GM18517 (cell line): ENCODE data around the gene MSH3.
"Not testable (repeated sequence)": the region's sequence is repeated elsewhere in the genome, so short reads cannot be mapped to it uniquely, and the experiment has no call there.

Experiments used
- ATAC-seq: cut with Tn5 transposase; IDR thresholded peaks from one replicate; pipeline ENCODE4 v1.9.1; 2021; ENCODE audit warnings: mild to moderate bottlenecking, moderate library complexity; ENCODE audit not compliant: unreplicated experiment

MSH3 gene

DNA sequence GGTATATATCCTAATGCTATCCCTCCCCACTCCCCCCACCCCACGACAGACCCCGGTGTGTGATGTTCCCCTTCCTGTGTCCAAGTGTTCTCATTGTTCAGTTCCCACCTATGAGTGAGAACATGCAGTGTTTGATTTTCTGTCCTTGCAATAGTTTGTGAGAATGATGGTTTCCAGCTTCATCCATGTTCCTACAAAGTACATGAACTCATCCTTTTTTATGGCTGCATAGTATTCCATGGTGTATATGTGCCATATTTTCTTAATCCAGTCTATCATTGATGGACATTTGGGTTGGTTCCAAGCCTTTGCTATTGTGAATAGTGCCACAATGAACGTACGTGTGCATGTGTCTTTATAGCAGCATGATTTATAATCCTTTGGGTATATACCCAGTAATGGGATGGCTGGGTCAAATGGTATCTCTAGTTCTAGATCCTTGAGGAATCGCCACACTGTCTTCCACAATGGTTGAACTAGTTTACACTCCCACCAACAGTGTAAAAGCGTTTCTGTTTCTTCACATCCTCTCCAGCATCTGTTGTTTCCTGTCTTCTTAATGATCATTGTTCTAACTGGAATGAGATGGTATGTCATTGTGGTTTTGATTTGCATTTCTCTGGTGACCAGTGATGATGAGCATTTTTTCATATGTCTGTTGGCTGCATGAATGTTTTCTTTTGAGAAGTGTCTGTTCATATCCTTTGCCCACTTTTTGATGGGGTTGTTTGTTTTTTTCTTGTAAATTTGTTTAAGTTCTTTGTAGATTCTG is 186.8 kb downstream of the MSH3 start:
- not testable (repeated sequence) for ATAC-seq

DNA sequence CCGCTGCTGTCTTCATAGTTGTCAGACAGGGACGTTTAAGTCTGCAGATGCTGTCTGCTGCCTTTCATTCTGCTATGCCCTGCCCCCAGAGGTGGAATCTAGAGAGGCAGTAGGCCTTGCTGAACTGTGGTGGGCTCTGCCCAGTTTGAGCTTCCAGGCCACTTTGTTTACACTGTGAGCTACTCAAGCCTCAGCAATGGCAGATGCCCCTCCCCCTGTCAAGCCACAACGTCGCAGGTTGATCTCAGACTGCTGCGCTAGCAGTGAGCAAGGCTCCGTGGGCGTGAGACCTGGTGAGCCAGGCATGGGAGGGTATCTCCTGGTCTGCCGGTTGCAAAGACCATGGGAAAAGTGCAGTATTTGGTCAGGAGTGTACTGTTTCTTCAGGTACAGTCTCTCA is 192.0 kb downstream of the MSH3 start:
- not testable (repeated sequence) for ATAC-seq

DNA sequence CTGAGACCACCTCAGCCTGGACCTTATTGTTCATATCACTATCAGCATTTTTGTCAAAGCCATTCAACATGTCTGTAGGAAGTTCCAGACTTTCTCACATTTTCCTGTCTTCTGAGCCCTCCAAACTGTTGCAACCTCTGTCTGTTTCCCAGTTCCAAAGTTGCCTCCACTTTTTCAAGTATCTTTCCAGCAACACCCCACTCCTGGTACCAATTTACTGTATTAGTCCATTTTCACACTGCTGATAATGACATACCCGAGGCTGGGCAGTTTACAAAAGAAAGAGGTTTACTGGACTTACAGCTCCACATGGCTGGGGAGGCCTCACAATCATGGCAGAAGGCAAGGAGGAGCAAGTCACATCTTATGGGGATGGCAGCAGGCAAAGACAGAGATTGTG is 195.7 kb downstream of the MSH3 start:
- not testable (repeated sequence) for ATAC-seq

DNA sequence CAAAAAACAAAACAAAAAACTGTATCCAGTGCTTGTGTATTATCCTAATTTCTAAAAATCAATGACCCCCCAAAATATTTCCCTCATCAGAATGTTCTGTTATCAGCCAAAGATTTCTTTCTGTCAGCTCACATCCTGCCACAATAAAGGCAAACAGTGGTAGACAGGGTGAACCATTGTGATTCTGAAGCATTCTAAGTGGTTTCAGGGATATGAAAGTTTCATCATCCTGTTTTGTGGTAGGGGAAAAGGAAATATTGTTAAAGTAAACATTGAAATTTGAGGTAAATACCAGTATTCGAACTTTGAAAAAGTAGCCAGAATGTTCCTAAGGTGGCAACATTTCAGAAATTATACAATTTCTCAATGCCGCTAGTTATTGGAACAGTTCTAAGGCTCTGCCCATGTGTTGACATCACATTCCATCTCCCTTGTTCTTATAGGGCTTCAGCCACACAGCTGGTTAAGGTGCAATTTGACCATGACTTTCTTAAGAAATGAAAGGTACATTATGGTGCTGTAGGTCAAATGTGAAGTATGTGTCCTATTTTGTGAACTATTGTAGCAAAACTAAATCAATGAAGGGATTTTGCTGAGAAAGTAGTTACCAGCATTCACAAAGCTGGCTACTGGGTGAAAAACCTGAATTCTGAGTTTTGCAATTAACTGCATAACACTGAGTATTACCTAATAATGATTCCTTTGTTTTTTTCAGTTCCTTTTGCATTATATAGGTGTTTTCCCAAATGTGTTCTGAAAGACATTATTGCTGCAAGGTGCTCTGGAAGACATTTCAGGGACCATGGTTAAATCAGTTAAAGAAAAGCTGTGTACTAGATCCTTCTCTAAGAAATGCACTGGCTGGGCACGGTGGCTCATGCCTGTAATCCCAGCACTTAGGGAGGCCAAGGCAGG is 198.1 kb downstream of the MSH3 start:
- no peak for ATAC-seq

DNA sequence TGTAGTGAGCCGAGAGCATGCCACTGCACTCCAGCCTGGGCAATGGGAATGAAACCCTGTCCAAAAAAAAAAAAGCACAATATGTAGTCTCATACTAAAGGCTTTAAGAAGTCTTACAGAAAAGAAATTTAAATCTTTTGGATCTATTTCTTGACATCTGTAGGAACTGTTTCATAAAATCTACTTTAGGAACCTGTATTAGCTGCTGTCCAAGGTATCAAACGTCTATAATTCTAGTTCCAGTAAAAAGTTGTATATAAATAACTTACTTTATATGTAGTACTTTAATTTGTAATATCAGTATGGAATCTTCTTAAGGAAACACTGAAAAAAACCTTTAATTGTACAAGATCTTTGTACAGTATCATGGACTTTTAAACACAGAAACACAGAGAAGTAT is 199.0 kb downstream of the MSH3 start:
- ATAC-seq, result no peak

DNA sequence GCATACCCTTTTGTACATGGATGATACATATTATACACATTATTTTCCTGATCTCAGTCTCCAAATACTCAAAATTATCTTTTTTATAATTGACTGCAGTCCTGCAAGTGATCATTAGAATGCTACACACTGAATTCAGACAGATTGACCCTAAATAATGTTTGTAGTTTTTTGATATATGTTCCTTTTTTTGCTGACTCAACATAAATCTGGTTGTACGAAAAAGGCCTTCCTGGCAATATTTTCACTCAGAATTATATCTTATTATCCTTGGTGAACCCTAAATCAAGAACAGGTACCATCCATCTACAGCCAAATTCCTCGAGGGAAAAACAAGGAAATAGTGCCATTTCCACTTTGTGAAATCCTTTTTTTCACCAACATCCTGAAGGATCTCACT is 200.1 kb downstream of the MSH3 start:
- ATAC-seq, result no peak

DNA sequence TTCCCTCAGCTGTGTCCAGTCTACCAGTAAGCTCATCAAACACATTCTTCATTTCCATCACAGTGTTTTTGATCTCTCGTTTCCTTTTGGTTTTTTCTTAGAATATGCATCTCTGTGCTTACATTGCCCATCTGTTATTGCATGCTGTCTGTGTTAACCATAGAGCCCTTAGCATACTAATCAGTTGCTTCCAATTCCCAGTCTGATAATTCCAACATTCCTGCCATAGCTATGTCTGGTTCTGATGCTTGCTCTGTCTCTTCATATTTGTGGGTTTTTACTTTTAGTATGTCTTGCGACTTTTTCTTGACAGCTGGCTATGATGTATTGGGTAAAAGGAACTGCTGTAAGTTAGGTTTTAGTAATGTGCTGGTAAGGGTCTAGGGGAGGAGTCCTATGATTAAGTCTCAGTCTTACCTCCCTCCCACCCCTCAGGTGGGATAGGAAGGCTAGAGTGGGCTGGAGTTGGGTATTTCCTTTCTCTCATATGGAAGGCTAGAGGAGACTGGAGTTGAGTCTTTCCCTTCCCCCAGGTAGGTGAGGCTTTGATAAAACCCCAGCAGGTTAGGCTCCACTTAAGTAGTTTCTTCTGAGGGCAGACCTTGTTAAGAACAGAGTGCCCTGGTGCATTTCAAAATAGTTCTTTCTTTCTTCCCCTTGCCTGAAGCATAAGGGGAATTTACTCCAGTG is 206.6 kb downstream of the MSH3 start:
- no peak for ATAC-seq

DNA sequence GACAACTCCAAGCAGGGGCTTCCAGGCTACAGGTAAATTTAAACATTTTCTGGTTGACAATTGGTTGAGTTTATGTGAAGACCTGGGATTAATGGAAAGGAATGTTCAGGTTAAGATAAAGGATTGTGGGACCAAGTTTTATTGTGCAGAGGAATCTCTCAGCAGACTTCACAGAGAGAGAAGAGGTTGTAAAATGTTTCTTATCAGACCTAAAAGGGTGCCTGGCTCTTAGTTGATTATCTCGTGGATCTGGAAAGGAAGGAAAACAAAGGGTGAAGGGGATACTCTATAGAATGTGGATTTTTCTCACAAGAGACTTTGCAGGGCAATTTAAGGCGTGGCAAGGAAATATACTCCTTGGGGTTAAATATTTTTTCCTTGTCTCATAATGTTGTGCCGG is 209.3 kb downstream of the MSH3 start:
- ATAC-seq, result no peak

DNA sequence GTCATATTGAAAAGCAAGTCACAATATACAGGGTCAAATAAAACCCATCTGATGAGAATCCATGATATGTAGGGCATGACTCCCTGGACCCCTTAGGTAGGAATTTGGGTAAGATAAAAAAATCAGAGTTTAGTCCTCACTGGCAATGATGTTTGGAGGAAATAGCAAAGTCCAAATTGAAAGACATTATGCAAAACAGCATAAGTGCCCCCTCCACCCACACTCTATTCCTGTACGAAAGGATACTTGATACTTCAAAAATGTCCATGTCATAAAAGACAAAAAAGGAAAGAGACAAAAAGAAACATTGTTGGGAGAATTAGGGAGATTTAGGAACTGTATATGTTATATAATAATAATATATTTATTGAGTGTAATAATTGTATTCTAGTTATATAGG is 209.7 kb downstream of the MSH3 start:
- ATAC-seq, result no peak

DNA sequence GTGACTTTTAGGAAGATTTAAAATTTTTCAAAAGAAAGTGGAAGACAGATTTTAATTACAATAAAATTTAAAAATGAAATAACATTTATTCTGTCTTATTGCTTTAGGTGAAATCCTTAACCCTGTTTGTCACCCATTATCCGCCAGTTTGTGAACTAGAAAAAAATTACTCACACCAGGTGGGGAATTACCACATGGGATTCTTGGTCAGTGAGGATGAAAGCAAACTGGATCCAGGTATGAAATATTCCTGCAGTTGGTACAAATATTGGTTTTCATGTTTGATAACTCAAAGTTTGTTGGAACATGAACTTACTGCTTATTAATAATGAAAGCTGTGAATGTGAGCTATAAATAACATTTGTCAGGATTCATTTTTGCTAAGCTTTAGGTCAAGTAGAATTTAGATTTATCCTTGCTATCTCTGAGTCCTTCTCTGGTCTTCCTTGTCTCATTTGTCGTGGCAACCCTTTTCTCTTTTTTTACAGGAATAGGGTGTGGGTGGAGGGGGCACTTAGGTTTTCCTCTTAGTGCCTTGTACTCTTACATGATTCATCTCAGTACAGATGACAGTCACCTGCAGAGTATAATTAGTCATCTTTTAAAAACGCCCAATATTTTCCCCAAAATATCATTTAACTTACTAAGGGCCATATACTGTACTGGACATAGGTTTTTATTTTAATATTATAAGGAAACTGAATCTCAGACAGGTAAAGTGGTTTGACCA is 210.4 kb downstream of the MSH3 start:
- no peak for ATAC-seq

DNA sequence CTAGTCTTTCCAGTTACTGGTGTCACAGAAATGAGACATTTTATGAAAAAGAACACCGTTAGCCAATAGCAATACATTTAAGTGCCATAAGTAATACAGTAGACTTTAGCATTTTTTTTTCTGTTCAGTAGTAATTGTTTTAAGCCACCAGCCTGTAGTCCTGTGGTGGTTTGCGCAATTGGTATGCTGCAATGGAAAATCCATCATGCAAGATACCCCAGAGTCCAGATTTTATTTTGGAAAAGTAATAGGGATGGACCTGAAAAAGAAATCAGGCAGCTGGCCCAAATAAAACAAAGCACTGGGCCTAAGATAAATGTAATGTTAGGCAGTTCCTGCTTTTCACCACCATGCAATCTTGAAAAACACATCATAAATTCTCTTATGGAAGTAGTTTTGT is 211.1 kb downstream of the MSH3 start:
- ATAC-seq, result no peak

DNA sequence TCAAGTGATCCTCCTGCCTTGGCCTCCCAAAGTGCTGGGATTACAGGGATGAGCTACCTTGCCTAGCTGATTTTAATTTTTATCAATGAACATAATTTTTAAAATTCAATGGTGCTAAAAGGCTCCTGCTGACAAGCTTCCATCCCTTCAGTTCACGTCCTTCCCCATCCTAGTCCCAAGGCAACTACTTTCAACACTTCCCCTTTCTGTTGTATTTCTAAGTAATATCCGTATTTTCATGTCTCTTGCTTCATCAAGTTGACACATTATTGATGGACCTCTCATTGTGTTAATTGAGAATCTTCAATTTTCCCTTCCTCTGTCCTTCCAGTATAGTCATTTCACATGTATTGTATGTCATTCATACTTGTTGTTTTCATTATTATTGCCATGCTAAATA is 211.9 kb downstream of the MSH3 start:
- ATAC-seq, result no peak

DNA sequence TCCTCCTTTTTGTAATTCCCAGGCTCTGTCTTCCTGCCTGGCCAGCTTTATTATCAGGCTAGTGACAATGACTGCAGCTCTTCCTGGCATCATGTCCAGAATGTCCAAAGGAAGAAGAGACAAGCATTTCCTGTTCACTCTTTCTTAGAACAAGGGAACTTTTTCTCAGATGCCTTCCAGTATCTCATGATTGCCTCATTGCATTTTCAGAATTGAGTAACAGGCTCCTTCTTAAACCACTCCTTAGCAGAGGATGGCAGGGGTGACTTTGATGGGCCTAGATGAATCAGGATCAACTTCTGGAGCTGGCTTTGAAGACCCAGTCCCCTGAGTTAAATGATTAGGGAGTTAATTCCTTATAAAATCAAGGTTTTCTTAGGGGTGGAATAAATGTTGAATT is 212.8 kb downstream of the MSH3 start:
- ATAC-seq, result no peak

DNA sequence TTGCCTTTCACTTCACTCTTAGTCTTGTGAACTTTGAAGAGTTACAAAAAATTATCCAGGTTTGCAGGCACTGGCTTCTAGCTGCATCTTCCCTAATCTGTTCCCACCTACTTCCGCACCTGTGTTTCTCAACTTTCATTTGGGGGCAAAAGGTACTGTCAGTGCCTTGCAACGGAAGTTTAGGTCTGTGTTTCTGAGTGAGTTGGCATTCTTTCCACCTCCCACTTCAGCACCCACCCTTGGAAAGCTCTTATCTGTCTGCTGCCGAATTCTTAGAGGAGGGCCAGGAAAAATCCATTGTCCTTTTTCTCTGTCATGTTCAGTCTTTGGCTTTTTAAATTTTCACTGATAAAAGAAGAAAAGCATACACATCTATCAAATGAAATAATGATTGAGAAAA is 216.0 kb downstream of the MSH3 start:
- no peak for ATAC-seq

DNA sequence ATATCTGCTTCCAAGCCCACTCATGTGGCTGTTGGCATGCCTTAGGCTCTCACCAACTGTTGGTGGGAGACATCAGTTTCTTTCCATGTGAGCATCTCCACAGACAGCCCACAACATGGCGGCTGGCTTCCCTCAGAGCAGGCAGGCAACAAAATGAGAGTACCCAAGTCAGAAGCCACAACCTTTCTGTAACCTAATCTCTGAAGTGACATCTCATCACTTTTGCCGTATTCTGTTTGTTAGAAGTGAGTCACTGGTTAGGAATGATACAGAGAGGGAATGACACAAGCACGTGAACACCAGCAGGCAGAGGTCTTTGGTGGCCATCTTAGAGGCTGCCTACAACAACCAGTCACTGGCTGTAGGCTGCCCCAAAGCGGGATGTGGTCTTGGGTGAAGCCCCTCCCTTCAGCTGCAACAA is 217.1 kb downstream of the MSH3 start:
- no peak for ATAC-seq

DNA sequence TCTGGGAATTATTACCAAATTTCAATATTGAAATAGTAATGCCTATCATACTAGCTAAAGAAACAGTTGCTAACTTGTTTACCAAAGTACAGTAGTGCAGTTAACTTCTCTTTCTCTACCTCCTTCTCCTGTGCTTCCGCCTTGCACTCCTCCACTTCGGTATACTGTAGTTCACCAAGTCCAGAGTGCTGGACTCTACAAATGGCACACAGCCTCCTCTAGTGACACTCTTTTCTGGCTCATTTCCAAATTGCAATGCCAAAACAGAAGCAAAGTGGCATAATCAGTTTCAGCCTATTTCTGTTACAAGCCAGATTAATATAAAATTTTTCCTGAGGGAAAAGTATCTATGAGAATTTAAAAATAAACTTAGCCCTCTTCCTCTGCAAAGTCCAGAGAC is 219.7 kb downstream of the MSH3 start:
- no peak for ATAC-seq

DNA sequence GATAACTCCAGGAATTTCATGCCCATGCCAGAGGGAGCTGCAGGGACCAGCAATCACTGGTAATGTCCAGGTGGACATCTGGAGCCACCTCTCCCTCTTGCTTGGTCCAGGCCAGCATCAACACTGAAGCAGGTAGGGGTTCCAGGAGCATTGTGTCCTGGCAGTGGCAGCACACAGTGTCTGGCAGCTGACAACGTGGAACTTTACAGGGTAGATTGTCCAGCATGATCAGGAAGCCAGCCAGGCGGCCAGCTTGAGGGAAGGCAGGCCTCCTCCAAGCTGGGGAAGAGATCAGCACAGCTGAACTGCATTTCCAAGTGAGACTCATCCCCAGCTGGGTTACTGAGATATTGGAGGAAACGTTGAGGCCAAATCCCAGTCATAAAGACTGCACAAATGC is 223.1 kb downstream of the MSH3 start:
- ATAC-seq, result no peak

DNA sequence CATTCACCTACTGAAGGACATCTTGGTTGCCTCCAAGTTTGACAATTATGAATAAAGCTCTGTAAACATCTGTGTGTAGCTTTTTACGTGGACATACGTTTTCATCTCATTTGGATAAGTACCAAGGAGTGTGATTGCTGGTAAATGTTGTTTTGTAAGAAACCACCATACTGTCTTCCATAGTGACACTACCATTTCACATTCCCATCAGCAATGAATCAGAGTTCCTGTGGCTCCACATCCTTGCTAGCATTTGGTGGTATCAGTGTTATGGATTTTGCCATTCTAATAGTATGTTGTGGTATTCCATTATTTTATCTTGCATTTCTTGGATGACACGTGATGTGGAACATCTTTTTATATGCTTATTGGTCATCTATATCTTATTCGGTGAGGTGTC is 227.3 kb downstream of the MSH3 start:
- no peak for ATAC-seq

DNA sequence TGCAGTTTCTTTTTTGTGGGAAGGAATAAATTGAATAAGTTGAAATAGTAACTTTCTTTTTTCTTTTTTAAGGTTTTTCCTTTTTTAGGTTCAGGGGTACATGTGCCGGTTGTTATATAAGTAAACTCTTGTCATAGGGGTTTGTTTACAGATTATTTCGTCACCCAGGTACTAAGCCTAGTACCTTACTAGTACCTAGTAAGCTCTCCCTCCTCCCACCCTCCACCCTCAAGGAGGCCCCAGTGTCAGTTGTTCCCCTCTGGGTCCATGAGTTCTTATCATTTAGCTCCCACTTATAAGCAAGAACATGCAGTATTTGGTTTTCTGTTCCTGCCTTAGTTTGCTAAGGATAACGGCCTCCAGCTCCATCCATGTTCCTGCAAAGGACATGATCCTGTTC is 228.9 kb downstream of the MSH3 start:
- not testable (repeated sequence) for ATAC-seq

DNA sequence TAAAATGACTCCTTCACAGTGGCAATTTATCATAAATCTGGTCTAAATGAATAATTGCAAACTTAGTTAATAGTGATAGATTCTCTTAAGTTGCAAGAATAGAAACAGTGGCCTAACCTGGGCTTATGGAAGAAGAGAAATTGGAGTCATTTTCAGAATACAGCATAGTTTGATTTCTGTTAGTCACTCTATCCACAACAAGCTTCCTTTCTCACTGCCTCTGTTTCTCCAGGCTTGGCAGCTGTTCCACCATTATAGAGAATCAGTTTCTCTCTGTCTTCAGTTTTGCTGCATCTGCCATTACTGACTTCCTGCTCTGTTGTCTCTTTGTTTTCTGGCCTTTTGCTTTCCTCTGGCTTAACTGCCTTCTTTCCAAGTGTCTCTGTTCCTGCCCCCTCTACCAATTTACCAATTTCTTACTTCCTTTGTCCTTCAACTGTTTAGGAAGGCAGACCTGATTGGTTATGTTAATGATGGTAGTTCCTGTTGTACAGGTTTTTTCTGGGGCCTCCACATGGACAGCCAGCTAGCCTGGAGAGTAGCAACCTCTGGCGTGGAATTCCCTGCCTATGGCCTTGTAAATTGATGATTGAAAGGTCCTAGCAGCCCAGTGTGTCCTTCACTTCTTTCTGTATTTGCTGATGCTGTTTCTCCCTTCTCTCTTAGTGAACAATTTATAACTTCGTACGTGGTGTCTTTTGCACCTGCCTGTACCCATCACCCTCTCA is 229.8 kb downstream of the MSH3 start:
- ATAC-seq, result no peak
